ENCODE data around the gene MATN1.

DNA sequence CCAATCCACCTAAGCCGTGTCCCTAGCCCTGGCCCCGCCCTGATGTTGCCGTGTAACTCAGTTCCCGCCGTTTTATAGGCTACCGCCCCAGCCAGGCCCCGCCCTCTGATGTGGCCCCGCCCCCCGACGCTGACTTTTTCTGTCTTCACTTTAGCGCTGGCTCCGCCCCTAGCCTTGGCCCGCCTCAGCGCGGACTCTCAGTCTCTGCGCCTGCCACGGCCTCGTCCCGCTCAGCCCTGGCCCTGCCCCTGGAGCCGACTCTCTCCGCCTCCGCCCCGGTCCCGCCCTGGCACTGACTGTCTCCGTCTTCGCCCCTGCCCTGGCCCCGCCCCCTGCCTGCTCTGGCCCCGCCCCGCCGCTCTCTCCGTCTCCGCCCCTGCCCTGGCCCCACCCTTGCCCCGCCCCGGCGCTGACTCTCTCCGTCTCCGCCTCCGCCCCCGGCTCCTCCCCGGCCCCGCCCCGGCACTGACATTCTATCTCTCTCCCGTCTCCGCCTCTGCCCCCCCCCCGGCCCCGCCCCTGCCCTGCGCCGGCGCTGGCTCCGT, 5.2 kb downstream of the MATN1 start:
- TF ChIP-seq POLR2A (IDR thresholded peaks at IDR 0.05; ENCODE audit: low read depth, low read length) (no peak), MAZ (IDR thresholded peaks at IDR 0.05; ENCODE audit: borderline replicate concordance, low read depth, low read length) (no peak), CEBPB (IDR thresholded peaks at IDR 0.05; ENCODE audit: low read depth, low read length) (no peak)
- TF ChIP-seq, protein P1, sequence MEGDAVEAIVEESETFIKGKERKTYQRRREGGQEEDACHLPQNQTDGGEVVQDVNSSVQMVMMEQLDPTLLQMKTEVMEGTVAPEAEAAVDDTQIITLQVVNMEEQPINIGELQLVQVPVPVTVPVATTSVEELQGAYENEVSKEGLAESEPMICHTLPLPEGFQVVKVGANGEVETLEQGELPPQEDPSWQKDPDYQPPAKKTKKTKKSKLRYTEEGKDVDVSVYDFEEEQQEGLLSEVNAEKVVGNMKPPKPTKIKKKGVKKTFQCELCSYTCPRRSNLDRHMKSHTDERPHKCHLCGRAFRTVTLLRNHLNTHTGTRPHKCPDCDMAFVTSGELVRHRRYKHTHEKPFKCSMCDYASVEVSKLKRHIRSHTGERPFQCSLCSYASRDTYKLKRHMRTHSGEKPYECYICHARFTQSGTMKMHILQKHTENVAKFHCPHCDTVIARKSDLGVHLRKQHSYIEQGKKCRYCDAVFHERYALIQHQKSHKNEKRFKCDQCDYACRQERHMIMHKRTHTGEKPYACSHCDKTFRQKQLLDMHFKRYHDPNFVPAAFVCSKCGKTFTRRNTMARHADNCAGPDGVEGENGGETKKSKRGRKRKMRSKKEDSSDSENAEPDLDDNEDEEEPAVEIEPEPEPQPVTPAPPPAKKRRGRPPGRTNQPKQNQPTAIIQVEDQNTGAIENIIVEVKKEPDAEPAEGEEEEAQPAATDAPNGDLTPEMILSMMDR (conservative IDR thresholded peaks at IDR 0.05; ENCODE audit: low read depth, low read length) = no peak

Measured in IMR-90 (cell line).